Omental fat pad (tissue), 4 donors: ENCODE measurements around the gene ZC3H7A. TPM values are rescaled to one million over a fixed set of nuclear protein-coding genes. Genes with fewer than 3 reads are reported as not detected.

Experiments
- ATAC-seq: fragments of 150-250 bp; one replicate; pipeline ENCODE4 v1.9.1; 2016; ENCODE audit warnings: mild to moderate bottlenecking, moderate library complexity; ENCODE audit not compliant: low FRiP score
- DNase-seq: peaks from one replicate; pipeline ENCODE4 v3.0.0-alpha.2; 2019; ENCODE audit warnings: low spot score
- CTCF ChIP-seq, 3 donors: fragments of 450-650 bp; IDR thresholded peaks; one replicate each; pipeline ENCODE4 v1.5.1; 2016 to 2017; ENCODE audit warnings: antibody characterized with exemption in 3 of 3, mild to moderate bottlenecking in 3 of 3, moderate library complexity in 2 of 3
- total RNA-seq, 4 donors: library from RNA; depleted of rRNA; stranded (reverse); fragments of >200 nt; gene quantifications; one replicate each; pipeline ENCODE4 v1.1.0, GENCODE V29; 2016

ZC3H7A gene
- total RNA-seq, 4 donors from 2014 or later, result 38.0 to 74.7 (median 53.6) TPM

- DNase-seq (no peak), ATAC-seq (no peak)
- no peak for TF ChIP-seq CTCF (IDR thresholded peaks at IDR 0.05)
Measured at GRCh38 chr16:11799509-11800381, 2.7 kb upstream of the ZC3H7A start.

GRCh38 chr16:11799017-11799381, 1.9 kb upstream of the ZC3H7A start:
- no peak for TF ChIP-seq CTCF (IDR thresholded peaks at IDR 0.05)
- ATAC-seq (no peak), DNase-seq (no peak)

- TF ChIP-seq CTCF (IDR thresholded peaks at IDR 0.05), result no peak
Measured at GRCh38 chr16:11797957-11798299, 870 bp upstream of the ZC3H7A start.

GRCh38 chr16:11796227-11797165, 562 bp downstream of the ZC3H7A start:
- DNase-seq (peak; percentile 33), ATAC-seq (peak; percentile 42)
- no peak for TF ChIP-seq CTCF (IDR thresholded peaks at IDR 0.05)

More at GRCh38 chr16:11797957-11798299, 870 bp upstream of the ZC3H7A start:
- ATAC-seq, result no peak
- DNase-seq, result no peak

- TF ChIP-seq CTCF (IDR thresholded peaks at IDR 0.05), result no peak
- DNase-seq (no peak), ATAC-seq (no peak)
Measured at GRCh38 chr16:11795887-11796226, 1.2 kb downstream of the ZC3H7A start.

GRCh38 chr16:11794996-11795886, 1.8 kb downstream of the ZC3H7A start:
- TF ChIP-seq CTCF (IDR thresholded peaks at IDR 0.05), result no peak
- no peak for ATAC-seq
- no peak for DNase-seq
